Fibroblast of lung (primary cell): ENCODE results near the gene STEAP1B. TPM values are rescaled to one million over a fixed set of nuclear protein-coding genes. Genes with fewer than 3 reads are reported as not detected.

Experiments used
- DNase-seq, 2 donors: peaks; one replicate each; pipeline versions ENCODE4 v3.0.0 to v3.0.0-alpha.2; 2010; ENCODE audit warnings: low read depth in 2 of 2
- H2AFZ ChIP-seq: 2 replicates; pipeline ENCODE4 v1.5.1; 2012; ENCODE audit warnings: low read length, control low read depth, inconsistent platforms
- H3K27ac ChIP-seq: 2 replicates; pipeline ENCODE4 v1.5.1; 2011; ENCODE audit warnings: low read length, control low read depth; ENCODE audit not compliant: insufficient read depth
- H3K27me3 ChIP-seq: 2 replicates; pipeline ENCODE4 v1.5.1; 2011; ENCODE audit warnings: mild to moderate bottlenecking, low read length; ENCODE audit not compliant: control insufficient read depth, insufficient read depth
- H3K36me3 ChIP-seq: 2 replicates; pipeline ENCODE4 v1.5.1; 2011; ENCODE audit warnings: low read length; ENCODE audit not compliant: control insufficient read depth, insufficient read depth
- H3K4me1 ChIP-seq: 2 replicates; pipeline ENCODE4 v1.5.1; 2011; ENCODE audit warnings: low read length; ENCODE audit not compliant: control insufficient read depth, insufficient read depth; ENCODE audit errors: extremely low read depth
- H3K4me2 ChIP-seq: 2 replicates; pipeline ENCODE4 v1.5.1; 2011; ENCODE audit warnings: low read length, control low read depth; ENCODE audit not compliant: insufficient read depth; ENCODE audit errors: extremely low read depth
- H3K4me3 ChIP-seq, 4 experiments: fragments of 200-600 bp in 1 of 4; sonication (generic) in 1 of 4; replicated peaks in 1 of 4; 2 replicates each; pipeline ENCODE4 v1.5.1; 2011 to 2016; ENCODE audit warnings: low read length in 4 of 4, low read depth in 3 of 4, mild to moderate bottlenecking in 3 of 4, control low read depth in 2 of 4, inconsistent platforms in 1 of 4, mixed read lengths in 1 of 4; ENCODE audit not compliant: insufficient read depth in 1 of 4; ENCODE audit errors: control extremely low read depth in 1 of 4
- H3K79me2 ChIP-seq: 2 replicates; pipeline ENCODE4 v1.5.1; 2012; ENCODE audit warnings: mild to moderate bottlenecking, low read length, inconsistent platforms; ENCODE audit not compliant: control insufficient read depth, insufficient read depth
- H3K9ac ChIP-seq: 2 replicates; pipeline ENCODE4 v1.5.1; 2011; ENCODE audit warnings: mild to moderate bottlenecking, low read length, control low read depth; ENCODE audit not compliant: insufficient read depth
- H3K9me3 ChIP-seq: 2 replicates; pipeline ENCODE4 v1.5.1; 2012; ENCODE audit warnings: low read depth, low read length; ENCODE audit not compliant: control insufficient read depth, insufficient read depth
- H4K20me1 ChIP-seq: 2 replicates; pipeline ENCODE4 v1.5.1; 2011; ENCODE audit warnings: low read length; ENCODE audit not compliant: control insufficient read depth, insufficient read depth; ENCODE audit errors: extremely low read depth
- CTCF ChIP-seq, 2 donors: IDR thresholded peaks in 1 of 2; conservative IDR thresholded peaks in 1 of 2; 1 replicate in 1 of 2; 2 replicates in 1 of 2; pipeline ENCODE4 v1.5.1; 2011 to 2012; ENCODE audit warnings: low read length in 2 of 2, control low read depth in 1 of 2, inconsistent platforms in 1 of 2, low read depth in 1 of 2, mild to moderate bottlenecking in 1 of 2
- EZH2 ChIP-seq: IDR thresholded peaks from 2 replicates; pipeline ENCODE4 v1.5.1; 2012; ENCODE audit warnings: low read length, control low read depth, mild to moderate bottlenecking; ENCODE audit errors: missing control alignments
- polyA plus RNA-seq, 2 donors: library from polyadenylated mRNA; depleted of rRNA in 1 of 2; stranded (reverse) in 1 of 2; unstranded in 1 of 2; fragments of >200 nt; gene quantifications; 2 replicates each; pipeline ENCODE4 v1.2.1, GENCODE V29; 2011 to 2012; ENCODE audit warnings: missing spikeins in 1 of 2
- total RNA-seq: library from RNA; depleted of rRNA; stranded (reverse); fragments of >200 nt; gene quantifications from 2 replicates; pipeline ENCODE4 v1.2.1, GENCODE V29; 2014

Gene STEAP1B
- total and polyA plus RNA-seq, 2 donors (not counting 1 experiment from before 2014, with no cell fraction given) = 11.4 to 14.7 TPM

GRCh38 chr7:22378199-22378980 is 121.6 kb downstream of the STEAP1B start:
- Histone ChIP-seq H3K4me1 (no peaks in the 10 kb centered on the region), H3K9ac (no peak overlapping the region), H3K9me3 (no peaks in the 10 kb centered on the region), H3K4me3 (no peak overlapping the region), H3K4me2 (no peak overlapping the region), H3K27ac (no peak overlapping the region), H3K27me3 (no peaks in the 10 kb centered on the region), H2AFZ (no peak overlapping the region), H4K20me1 (no peaks in the 10 kb centered on the region), H3K36me3 (no peaks in the 10 kb centered on the region), H3K79me2 (no peaks in the 10 kb centered on the region)
- TF ChIP-seq EZH2 = no peak
- no peak for TF ChIP-seq CTCF (conservative IDR thresholded peaks at IDR 0.05 in 1 of 2, IDR thresholded peaks at IDR 0.05 in 1 of 2; ENCODE audit: low read depth in 1 of 2, low read length in 2 of 2)
- no peak for DNase-seq

- Histone ChIP-seq H3K36me3 (no peaks in the 10 kb centered on the region), H3K9me3 (no peaks in the 10 kb centered on the region), H3K4me3 (no peak overlapping the region), H4K20me1 (no peaks in the 10 kb centered on the region), H3K9ac (no peak overlapping the region), H3K27ac (no peak overlapping the region), H3K4me2 (no peak overlapping the region), H3K4me1 (no peaks in the 10 kb centered on the region), H3K27me3 (no peaks in the 10 kb centered on the region), H2AFZ (no peak overlapping the region), H3K79me2 (no peaks in the 10 kb centered on the region)
- TF ChIP-seq EZH2 (no peak), CTCF (conservative IDR thresholded peaks at IDR 0.05 in 1 of 2, IDR thresholded peaks at IDR 0.05 in 1 of 2; ENCODE audit: low read depth in 1 of 2, low read length in 2 of 2) (no peak)
- no peak for DNase-seq
Observed at GRCh38 chr7:22377703-22378102, 122.3 kb downstream of the STEAP1B start.

GRCh38 chr7:22375359-22376048 is 124.5 kb downstream of the STEAP1B start:
- no peaks in the 10 kb centered on the region for H4K20me1 ChIP-seq
- no peaks in the 10 kb centered on the region for H3K79me2 ChIP-seq
- H3K4me2 ChIP-seq = no peak overlapping the region
- H3K4me3 ChIP-seq = no peak overlapping the region
- no peak overlapping the region for H3K9ac ChIP-seq
- no peaks in the 10 kb centered on the region for H3K27me3 ChIP-seq
- DNase-seq = no peak
- no peaks in the 10 kb centered on the region for H3K9me3 ChIP-seq
- no peak overlapping the region for H2AFZ ChIP-seq
- TF ChIP-seq EZH2 (no peak), CTCF (conservative IDR thresholded peaks at IDR 0.05 in 1 of 2, IDR thresholded peaks at IDR 0.05 in 1 of 2; ENCODE audit: low read depth in 1 of 2, low read length in 2 of 2) (no peak)
- no peak overlapping the region for H3K27ac ChIP-seq
- no peaks in the 10 kb centered on the region for H3K36me3 ChIP-seq
- no peaks in the 10 kb centered on the region for H3K4me1 ChIP-seq
